Stimulated activated CD4-positive, alpha-beta T cell treated with anti-CD3 and anti-CD28 coated beads, Interleukin-1b, Interleukin-23, amount 100 ng/mL, for 24 hours (primary cell): ENCODE results near the gene FAM50B.

Source experiments
- DNase-seq, 4 experiments: peaks; one replicate each; pipeline ENCODE4 v3.0.0-alpha.2; 2020; ENCODE audit warnings: low read depth in 4 of 4, low spot score in 1 of 4

The FAM50B gene, protein sequence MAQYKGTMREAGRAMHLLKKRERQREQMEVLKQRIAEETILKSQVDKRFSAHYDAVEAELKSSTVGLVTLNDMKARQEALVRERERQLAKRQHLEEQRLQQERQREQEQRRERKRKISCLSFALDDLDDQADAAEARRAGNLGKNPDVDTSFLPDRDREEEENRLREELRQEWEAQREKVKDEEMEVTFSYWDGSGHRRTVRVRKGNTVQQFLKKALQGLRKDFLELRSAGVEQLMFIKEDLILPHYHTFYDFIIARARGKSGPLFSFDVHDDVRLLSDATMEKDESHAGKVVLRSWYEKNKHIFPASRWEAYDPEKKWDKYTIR

DNA sequence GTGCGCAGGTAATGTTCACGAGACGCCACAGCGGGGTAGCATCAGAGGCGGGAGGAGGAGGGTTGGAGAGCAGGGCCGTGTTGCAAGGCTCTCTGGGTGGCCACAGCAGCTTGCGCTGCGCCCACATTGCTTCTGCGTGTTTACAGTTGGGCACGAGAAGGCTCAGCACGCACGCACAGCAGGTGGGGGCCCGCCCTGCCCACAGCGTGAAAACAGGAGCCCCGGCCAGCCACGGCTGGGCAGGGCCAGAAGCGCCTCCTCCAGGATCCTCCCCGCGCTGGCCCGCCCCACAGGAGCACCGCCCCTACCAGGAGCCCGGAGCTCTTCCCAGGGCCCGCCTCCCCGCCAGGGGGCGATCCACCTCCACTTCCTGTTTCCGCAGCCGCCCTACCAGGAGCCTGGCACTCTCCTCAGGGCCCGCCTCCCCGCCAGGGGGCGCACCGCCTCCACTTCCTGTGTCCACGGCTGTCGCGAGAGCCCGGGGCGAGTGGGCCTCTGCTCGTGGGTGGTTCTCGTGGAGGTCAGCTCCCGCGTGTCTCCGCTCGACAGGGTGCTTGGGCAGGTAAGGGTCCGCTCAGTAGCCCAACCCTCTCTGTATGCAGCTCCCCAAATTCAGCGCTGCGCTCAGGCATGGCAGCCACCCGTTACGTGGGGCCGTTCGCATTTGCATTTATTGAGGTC, at the start of gene FAM50B:
Gene FAM50B (plus strand): TSS at position 449 of the 681 bp plus-strand sequence. CDS start 439 bp downstream, outside the sequence.
- peak; percentile 63 to 83 (median 80) for DNase-seq

DNA sequence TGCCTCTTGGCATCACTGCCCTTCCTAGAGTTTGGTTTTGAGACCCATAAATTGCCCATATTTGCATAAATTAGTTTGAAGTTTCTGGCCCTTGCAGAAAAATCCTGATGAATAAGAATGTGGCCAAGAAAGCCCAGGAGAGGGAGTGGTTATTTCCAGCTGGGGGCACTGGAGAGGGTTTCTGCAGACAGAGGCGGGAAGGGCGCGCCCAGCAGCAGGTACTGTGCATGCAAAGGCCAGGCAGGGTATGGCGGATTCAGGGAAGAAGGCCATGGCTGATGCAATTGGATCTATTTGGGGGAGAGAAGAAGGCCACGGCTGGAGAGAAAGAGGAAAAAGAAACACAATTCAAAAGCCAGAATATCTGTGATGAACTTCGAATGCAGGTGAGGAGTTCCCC, 49.5 kb upstream of the FAM50B start:
- no peak for DNase-seq

DNA sequence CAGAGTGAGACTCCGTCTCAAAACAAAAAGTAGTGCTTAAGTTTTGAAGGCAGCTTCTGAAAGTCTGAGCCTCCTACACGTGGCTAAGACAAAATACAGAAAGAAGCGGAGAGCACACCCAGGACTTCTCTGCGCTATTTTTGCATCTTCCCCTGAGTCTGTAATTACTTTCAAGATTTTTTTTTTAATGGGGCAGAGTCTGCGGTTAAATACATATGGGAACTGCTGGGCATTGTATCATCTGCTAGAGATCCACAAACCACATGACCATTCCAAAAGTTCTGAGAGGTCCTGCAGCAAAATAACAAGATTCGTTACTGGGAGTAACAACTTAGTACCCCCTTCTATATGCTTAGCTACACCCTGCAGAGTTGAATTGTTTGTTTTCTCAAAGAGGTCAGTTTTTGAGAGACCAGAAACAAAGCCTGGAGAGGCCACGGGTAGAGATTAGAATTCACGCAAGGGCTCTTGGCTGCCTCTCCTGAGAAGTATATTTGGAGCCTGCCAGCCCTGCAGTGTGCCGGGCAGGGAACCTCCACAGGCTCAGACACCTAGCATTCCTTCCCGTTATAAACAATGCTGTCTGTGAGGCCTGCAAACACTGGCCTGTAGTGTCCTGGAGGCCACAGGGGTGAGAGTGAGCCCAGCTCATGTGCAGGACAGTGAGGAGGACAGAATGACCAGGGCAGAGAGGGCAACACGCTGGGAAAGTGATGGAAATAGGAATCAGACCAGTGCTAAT, 48.2 kb upstream of the FAM50B start:
- DNase-seq: no peak

DNA sequence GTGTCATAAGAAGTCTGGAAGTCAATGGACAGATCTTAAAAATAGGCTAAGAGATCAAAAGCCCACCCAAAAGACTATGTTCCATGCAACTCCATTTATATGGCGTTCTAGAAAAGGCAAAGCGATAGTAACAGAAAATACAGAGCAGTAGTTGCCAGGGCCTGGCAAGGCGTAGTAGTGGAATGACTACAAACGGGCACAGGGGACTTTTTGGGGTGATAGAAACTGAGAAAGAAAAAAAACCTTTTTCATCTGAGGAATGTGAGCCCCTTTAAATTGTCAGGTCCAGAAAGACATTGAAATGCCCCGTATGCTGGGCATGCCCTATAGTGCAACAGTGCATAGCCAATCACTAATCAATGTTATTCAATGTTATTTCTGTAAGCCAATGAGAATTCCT, 47.2 kb upstream of the FAM50B start:
- DNase-seq: no peak

DNA sequence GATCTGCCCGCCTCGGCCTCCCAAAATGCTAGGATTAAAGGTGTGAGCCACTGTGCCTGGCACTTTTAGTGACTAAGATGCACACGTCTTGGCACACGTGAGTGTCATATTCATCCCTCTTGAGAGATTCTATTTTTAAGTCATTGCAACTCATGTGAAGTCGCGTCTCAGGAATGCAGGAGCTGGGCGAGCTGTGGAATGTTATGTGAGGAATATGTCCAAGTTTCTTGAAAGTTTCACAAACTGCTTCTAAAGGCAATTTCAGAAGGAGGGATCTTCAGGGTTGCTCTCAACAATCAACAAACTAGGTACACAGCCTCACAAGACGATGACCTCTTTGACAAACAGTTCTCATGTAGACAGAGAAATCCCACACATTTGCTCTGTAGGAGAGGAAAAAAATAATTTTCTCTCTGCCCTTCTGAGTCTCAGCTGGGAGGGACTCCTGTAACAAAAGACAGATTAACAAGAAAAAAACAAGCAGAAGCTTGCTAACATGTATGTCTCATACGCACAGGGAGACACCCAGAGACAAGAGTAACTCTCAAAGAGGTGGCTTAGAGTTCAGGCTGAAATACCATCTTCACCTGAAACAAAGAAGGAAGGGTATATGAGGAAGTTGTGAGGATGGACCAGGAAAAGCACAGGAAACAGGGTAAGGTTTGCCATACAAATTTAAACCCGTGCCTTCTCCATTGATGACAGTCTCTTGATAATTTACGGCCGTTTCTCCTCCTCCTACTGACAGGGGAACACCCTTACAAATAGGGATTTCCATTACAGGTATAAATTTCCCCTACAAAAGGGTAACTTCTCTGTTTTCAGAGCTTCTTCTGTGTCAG, 45.3 kb upstream of the FAM50B start:
- DNase-seq: no peak

DNA sequence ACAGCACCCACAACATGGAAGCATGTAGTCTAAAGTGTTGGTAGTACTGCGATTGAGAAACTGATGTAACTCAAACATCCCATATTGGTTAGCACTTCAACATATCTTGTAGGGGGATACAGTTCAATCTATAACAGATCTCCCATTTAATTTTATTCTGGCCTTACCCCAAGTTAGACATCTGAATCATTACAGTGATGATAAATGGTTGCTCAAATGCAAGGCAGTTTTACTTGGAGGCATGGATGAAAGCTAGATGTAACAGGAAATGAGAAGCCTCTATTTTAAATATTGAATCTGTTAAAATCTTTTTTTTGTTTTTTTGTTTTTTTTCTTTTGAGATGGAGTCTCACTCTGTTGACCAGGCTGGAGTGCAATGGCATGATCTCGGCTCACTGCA, 44.2 kb upstream of the FAM50B start:
- no peak for DNase-seq

DNA sequence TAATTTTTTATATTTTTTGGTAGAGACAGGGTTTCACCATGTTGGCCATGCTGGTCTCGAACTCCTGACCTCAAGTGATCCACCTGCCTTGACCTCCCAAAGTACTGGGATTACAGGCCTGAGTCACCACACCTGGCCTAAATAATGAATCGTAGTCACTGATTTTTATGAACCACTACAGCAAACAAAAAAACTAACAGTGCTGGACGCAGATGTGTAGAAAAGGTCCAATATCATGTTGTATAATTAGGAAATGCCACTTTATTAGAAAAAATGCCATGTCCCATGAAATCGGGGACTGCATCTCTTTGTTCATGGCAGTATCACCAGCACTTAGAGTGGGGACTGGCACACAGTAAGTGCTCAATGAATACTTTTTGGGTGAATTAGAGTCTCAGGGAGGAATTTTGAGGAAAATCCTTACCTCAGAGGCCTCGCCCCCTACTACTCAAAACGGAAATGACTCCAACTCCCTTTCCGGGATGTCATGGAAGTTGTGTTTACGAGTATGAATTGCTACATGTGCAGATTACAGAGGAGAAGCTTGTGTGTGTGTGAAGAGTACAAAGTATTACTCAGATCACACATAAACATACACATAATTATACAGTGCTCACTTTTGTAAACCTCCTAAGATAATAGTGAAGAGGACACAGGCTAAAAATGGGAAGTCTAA, 43.6 kb upstream of the FAM50B start:
- DNase-seq: no peak

DNA sequence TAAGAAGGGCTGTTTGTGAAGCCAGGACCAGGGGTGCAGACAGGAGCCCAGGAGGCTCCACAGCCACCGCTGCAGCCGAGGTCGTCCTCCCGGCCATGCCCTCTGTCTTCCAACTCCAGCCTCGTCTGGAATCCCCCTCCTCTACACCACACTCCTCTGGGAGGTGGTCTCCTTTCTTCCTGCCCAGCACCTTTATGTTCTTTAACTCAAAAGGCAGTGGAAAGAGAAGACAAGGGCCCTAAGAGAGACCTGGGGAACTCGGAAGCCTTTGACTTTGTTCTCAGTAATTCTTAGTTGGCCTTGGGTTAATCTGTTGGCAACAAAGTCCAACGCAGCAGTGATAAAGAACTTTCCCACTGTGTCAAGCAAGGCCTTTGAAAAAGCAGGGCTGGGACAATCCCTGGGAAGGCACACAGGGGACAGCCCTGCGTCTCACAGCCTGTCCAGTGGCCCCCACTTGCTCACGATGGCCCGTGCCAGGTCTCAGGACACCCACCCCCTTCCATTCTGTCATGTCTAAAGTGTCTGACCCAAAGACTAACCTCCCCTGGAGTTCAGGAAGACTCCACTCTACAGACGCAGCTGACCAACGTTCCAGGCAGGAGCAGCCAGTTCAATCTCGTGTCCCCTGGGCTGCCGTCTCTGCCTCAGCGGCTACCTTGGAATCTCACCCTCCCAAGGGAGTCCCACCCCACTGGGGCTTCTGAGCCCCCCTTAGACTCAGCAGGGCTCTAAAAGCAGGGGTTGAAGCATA, 42.8 kb upstream of the FAM50B start:
- DNase-seq: no peak

DNA sequence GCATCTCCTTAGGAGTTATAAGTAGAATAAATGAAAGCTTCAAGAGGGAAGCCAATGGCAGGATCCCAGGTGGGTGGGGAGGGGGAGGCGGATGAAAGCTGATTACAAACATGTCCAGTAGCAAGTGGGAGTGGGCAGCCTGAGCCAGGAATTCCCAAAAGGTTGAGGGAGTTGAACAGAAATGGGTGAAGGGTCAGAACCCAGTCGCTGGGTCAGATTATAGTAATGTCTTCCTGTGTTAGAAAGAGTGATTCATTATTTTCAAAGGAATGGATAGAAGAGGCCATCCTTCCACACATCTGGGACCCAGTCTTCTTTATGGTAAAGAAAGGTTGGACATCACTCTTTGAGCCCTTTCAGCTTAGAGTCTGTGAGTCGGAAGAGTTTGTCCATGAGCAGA, 41.0 kb upstream of the FAM50B start:
- DNase-seq: no peak

DNA sequence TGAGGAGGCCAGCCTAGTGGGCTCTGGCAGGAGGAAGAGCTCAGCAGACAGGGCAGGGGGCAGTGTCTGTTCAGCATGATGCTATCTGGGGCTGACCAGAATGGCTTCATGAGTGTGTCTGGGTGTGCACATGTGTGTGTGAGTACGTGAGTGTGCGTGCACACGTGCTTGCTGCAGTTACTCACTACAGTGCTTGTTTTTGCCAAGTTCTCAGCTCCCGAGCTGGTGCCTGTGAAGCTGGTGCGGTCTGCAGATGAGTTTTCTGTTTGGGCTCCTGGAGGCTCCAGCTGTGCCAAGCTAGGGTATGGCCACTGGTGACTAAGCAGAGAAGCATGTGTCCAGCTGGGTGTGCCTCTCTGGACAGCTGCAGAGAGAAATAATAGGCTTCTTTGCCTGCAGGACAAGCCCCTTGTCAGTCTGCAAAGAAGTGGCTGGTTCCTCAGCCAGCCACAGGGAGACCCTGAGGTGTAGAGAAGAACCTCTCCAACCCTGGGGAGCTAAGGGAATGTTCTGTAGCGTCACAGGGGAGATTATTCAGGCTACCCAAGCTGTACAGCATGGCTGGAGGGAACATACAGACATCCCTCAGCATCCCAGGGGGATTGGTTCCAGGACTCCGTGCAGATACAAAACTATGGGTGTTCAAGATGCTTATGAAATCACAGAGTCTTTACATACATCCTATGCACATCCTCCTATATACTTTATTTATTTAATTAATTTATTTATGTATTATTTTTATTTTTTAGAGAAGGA, 40.2 kb upstream of the FAM50B start:
- no peak for DNase-seq

DNA sequence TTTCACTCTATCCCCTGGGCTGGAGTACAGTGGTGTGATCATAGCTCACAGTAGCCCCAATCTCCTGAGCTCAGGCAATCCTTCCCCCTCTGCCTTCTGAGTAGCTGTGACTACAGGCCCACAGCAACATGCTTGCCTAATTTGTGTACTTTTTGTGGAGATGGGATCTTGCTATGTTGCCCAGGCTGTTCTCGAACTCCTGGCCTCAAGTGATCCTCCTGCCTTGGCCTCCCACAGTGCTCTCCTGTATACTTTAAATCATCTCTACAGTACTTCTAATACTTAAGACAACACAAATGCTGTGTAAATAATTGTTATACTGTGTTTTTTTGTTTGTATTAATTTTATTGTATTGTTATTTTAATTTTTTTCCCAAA, 39.7 kb upstream of the FAM50B start:
- no peak for DNase-seq

DNA sequence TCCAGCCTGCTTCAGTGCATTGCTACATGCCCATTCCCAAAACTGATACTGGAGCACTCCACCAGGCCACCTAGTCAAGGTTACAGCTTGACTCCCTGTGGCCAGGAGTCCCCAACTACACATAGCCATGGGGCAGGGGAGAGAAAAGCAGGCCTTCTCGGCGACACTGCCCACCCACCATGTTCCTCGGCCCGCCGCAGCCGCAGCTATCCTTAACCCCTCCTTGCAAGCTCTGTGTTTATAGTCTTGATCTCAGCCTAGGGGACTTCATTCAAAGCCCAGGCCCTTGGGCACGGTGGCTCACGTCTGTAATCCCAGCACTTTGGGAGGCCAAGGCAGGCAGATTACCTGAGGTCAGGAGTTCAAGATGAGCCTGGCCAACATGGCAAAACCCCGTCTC, 39.2 kb upstream of the FAM50B start:
- DNase-seq: no peak

DNA sequence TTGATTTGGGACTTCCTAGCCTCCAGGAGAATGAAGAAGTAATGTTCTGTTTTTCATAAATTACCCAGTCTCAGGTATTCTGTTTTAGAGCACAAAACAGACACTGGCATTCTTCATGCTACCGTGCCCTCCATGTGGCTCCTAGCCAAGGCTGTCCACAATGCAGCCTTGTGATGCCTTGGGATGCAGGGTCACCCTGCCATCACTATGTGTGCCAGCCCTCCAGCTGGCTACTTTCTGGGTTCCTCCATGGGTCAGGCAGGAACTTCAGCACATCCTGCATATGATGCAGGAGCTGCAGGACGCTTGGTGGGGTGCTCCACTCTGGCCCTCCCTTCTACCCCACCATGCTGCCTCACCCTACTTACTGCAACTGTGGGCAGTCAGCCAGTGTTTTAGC, 38.0 kb upstream of the FAM50B start:
- DNase-seq: no peak

DNA sequence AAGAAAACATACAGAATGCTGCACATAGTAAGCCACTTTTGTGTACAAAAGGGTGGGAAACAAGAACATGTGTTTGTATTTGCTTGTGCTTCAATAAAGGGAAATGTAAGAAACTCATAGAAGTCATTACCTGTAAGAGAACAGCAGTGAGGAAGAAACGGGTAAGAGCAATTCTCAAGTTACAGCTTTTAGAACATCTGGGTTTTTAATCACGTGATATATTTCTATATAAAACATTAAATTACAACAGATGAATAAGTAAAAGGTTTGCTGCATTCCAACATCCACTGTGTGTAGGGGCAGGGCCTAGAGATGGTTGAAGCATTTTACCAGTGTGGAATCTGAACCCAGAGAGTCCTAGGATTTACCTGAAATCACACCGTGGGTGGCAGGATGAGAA, 36.6 kb upstream of the FAM50B start:
- DNase-seq: no peak

DNA sequence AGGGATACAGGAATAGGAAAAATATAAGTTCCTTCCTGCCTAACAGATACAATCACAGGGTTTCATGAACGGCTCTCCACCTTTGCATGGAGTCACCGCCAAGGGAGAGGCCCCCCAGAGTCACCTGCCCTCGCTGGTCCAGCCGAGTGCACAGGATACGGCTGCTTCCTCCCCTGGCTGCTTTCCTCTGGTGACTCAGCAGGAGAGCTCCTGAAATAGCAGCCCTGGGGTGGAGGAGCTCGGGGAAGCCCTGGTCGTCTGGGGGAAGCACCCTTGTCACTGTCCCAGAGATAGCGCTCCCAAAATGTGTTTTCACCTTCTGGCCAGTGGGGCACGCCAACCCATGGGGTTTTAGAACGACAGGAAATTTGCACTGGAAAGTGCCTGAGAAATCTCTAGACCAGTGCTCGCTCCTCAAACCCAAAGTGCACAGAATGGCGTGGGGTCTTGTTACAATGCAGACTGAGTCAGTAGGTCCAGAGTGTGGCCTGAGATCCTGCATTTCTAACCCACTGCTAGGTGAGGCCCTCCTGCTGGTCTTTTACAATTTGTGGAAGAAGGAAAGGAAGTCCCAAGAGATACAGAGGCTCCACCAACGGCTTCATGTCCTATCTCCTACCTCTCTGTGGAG, 35.9 kb upstream of the FAM50B start:
- DNase-seq: no peak

DNA sequence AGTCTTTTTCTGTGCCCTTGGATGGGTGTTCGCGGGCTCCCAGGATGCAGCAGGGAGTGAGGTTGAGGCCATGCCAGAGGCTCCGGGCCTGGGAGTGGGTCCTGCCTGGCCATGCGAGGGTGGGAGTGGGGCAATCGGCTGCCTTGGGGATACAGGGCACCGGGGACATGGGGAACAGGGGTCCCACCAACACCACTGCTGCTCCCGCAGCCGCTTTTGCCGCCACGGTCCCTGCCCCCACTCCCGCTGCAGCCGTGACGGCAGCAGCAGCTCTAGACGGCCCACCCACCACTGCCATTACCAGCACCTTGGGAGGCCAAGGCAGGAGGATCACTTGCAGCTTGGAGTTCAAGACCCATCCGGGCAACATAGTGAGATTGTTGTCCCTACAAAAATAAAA, 35.3 kb upstream of the FAM50B start:
- no peak for DNase-seq

DNA sequence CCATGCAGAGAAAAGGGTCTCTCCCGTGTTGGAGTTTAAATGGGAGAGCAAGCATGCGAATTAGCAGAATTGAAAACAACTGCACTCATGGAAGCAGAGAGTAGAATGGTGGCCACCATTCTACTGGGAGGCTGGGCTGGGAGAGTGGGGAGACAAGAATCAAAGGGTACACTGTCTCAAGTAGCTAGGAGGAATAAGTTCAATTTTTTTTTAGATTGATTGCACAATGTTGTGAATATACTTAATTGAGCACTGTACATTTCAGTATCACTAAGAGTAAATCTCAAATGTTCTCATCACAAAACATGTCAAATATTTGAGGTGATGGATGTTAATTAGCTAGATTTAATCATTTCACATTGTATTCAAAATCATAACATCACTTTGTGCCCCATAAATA, 34.6 kb upstream of the FAM50B start:
- DNase-seq: no peak

DNA sequence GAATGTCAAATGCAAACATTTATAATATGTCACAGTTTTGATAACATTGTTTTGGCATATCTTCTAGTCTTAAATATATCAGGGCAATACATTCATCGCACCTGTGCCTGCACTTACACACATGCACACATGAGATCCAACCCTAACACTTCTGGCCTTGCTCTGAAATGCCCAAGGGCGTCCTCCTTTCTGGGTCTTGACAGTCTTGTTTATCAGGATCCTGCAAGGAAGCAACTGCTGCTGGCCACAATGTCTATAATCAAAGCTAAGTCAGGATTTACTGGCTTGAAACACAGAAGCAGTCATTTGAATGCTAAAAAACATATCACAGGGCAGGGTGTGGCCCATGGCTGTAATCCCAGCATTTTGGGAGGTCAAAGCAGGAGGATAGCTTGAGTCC, 32.9 kb upstream of the FAM50B start:
- no peak for DNase-seq
